ENCODE measurements around the gene SYNE2. TPM values are rescaled to one million over a fixed set of nuclear protein-coding genes. Genes with fewer than 3 reads are reported as not detected.

Gene SYNE2
- total and polyA plus RNA-seq, 10 of the 15 experiments (the other 5 are each of a cell fraction or from before 2014, with no cell fraction given): 2.1 to 52.7 (median 38.1) TPM

DNA sequence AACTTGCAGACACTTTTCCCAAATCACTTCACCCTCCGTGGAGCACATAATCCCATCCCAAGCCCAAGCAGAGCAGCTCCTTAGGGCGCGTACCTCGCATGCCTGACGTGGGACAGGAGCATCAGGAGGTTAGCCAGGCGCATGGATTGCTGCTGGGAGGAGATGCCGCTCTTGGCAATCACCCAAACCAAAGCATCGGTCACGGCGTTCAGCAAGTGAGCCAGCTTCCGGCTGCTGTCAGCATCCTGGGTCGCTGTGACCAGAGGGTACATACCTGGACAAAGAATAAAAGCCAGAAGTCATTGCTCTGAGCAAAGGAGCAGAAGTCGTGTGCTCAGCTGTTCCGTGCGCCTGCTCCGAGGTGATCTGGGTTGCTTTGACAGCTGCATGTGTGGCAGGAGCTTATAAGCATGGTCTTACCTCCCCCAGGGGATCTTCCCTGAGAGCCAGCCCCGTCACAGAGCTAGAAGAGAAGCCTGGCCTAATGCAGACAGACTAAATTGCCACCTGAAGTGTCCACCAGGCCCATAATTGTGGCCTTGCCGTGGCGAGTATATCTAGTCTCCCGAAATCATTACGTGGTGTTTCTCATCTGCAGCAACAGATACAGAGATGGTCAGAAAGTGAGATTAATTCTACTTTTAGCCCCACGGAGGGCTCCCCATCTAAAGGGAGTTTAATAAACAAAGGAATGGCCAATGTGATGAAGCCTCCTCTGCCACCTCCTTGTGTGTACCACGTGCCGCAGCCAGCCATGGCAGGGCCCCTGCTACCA, 382.3 kb downstream of the SYNE2 start (continued):
- TF ChIP-seq JUNB (IDR thresholded peaks at IDR 0.05): no peak
- no peak for TF ChIP-seq ZNF217 (IDR thresholded peaks at IDR 0.05)
- no peak for TF ChIP-seq CBX5 (IDR thresholded peaks at IDR 0.05; ENCODE audit: low read depth)
- no peak for TF ChIP-seq JUND (IDR thresholded peaks at IDR 0.05; ENCODE audit: low read depth, low read length)
- TF ChIP-seq SMAD1 (IDR thresholded peaks at IDR 0.05; ENCODE audit: low read depth, partially characterized antibody): peak; percentile 82
- TF ChIP-seq, protein P1, sequence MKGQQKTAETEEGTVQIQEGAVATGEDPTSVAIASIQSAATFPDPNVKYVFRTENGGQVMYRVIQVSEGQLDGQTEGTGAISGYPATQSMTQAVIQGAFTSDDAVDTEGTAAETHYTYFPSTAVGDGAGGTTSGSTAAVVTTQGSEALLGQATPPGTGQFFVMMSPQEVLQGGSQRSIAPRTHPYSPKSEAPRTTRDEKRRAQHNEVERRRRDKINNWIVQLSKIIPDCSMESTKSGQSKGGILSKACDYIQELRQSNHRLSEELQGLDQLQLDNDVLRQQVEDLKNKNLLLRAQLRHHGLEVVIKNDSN (IDR thresholded peaks at IDR 0.05; ENCODE audit: borderline replicate concordance, extremely low read length, insufficient read depth, low read depth, low read length): peak; percentile 80
- TF ChIP-seq MXI1 (IDR thresholded peaks at IDR 0.05; ENCODE audit: low read depth, low read length): 0 out of 2 replicates have a peak, but pooled peaks have one; percentile 17
- TF ChIP-seq, protein P2, sequence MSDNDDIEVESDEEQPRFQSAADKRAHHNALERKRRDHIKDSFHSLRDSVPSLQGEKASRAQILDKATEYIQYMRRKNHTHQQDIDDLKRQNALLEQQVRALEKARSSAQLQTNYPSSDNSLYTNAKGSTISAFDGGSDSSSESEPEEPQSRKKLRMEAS (IDR thresholded peaks at IDR 0.05; ENCODE audit: low read depth, low read length): peak; percentile 74; the same call in 1 of the 2 replicates
- TF ChIP-seq, protein P3, sequence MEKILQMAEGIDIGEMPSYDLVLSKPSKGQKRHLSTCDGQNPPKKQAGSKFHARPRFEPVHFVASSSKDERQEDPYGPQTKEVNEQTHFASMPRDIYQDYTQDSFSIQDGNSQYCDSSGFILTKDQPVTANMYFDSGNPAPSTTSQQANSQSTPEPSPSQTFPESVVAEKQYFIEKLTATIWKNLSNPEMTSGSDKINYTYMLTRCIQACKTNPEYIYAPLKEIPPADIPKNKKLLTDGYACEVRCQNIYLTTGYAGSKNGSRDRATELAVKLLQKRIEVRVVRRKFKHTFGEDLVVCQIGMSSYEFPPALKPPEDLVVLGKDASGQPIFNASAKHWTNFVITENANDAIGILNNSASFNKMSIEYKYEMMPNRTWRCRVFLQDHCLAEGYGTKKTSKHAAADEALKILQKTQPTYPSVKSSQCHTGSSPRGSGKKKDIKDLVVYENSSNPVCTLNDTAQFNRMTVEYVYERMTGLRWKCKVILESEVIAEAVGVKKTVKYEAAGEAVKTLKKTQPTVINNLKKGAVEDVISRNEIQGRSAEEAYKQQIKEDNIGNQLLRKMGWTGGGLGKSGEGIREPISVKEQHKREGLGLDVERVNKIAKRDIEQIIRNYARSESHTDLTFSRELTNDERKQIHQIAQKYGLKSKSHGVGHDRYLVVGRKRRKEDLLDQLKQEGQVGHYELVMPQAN (conservative IDR thresholded peaks at IDR 0.05): no peak
- no peak for TF ChIP-seq NR2C1 (IDR thresholded peaks at IDR 0.05)
- TF ChIP-seq ESRRA (IDR thresholded peaks at IDR 0.05; ENCODE audit: low read length): no peak
- TF ChIP-seq, protein P4, sequence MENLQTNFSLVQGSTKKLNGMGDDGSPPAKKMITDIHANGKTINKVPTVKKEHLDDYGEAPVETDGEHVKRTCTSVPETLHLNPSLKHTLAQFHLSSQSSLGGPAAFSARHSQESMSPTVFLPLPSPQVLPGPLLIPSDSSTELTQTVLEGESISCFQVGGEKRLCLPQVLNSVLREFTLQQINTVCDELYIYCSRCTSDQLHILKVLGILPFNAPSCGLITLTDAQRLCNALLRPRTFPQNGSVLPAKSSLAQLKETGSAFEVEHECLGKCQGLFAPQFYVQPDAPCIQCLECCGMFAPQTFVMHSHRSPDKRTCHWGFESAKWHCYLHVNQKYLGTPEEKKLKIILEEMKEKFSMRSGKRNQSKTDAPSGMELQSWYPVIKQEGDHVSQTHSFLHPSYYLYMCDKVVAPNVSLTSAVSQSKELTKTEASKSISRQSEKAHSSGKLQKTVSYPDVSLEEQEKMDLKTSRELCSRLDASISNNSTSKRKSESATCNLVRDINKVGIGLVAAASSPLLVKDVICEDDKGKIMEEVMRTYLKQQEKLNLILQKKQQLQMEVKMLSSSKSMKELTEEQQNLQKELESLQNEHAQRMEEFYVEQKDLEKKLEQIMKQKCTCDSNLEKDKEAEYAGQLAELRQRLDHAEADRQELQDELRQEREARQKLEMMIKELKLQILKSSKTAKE (IDR thresholded peaks at IDR 0.05; ENCODE audit: low read depth, poor library complexity, severe bottlenecking): no peak
- 0 out of 2 replicates have a peak, but pooled peaks have one; percentile 4 for TF ChIP-seq RBBP5 (conservative IDR thresholded peaks at IDR 0.05)
- TF ChIP-seq, protein P5, sequence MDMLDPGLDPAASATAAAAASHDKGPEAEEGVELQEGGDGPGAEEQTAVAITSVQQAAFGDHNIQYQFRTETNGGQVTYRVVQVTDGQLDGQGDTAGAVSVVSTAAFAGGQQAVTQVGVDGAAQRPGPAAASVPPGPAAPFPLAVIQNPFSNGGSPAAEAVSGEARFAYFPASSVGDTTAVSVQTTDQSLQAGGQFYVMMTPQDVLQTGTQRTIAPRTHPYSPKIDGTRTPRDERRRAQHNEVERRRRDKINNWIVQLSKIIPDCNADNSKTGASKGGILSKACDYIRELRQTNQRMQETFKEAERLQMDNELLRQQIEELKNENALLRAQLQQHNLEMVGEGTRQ (IDR thresholded peaks at IDR 0.05; ENCODE audit: borderline replicate concordance, low read depth, low read length): peak; percentile 22; the same call in 1 of the 2 replicates
- TF ChIP-seq HDAC2 (IDR thresholded peaks at IDR 0.05): no peak
- TF ChIP-seq, protein P6, sequence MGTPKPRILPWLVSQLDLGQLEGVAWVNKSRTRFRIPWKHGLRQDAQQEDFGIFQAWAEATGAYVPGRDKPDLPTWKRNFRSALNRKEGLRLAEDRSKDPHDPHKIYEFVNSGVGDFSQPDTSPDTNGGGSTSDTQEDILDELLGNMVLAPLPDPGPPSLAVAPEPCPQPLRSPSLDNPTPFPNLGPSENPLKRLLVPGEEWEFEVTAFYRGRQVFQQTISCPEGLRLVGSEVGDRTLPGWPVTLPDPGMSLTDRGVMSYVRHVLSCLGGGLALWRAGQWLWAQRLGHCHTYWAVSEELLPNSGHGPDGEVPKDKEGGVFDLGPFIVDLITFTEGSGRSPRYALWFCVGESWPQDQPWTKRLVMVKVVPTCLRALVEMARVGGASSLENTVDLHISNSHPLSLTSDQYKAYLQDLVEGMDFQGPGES (IDR thresholded peaks at IDR 0.05): no peak
- TF ChIP-seq TBL1XR1 (IDR thresholded peaks at IDR 0.05; ENCODE audit: low read depth, low read length): peak; percentile 20; the same call in 1 of the 2 replicates
- TF ChIP-seq, protein P7, sequence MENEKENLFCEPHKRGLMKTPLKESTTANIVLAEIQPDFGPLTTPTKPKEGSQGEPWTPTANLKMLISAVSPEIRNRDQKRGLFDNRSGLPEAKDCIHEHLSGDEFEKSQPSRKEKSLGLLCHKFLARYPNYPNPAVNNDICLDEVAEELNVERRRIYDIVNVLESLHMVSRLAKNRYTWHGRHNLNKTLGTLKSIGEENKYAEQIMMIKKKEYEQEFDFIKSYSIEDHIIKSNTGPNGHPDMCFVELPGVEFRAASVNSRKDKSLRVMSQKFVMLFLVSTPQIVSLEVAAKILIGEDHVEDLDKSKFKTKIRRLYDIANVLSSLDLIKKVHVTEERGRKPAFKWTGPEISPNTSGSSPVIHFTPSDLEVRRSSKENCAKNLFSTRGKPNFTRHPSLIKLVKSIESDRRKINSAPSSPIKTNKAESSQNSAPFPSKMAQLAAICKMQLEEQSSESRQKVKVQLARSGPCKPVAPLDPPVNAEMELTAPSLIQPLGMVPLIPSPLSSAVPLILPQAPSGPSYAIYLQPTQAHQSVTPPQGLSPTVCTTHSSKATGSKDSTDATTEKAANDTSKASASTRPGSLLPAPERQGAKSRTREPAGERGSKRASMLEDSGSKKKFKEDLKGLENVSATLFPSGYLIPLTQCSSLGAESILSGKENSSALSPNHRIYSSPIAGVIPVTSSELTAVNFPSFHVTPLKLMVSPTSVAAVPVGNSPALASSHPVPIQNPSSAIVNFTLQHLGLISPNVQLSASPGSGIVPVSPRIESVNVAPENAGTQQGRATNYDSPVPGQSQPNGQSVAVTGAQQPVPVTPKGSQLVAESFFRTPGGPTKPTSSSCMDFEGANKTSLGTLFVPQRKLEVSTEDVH (IDR thresholded peaks at IDR 0.05; ENCODE audit: low read depth, partially characterized antibody): no peak
- no peak for TF ChIP-seq POU2F2 (IDR thresholded peaks at IDR 0.05; ENCODE audit: borderline replicate concordance, low read depth, low read length)
